K562 (cell line): ENCODE results near the gene GATAD2B. TPM values are rescaled to one million over a fixed set of nuclear protein-coding genes. Genes with fewer than 3 reads are reported as not detected.

Experiments
- ATAC-seq: fragments of 200-7000 bp; cut with Tn5 transposase; 3 replicates; pipeline ENCODE4 v1.9.1; 2020; ENCODE audit warnings: moderate library complexity
- BruUV-seq: library from RNA; stranded (reverse); fragments of 400-500 nt; replicated peaks from 2 replicates; lab custom pipeline; 2021; lab: Mats Ljungman, UMichigan
- CTCF ChIA-PET: fragments of 300-600 bp; formaldehyde crosslinking; extraction: SDS; loops from one replicate; lab custom pipeline; 2021; ENCODE audit warnings: low intra/inter-chr PET ratio; lab: Yijun Ruan, JAX
- POLR2A ChIA-PET: fragments of 300-600, 350-650 bp; sonication (Branson Sonifier 250); formaldehyde crosslinking; extraction: SDS; loops from one replicate; lab custom pipeline; 2021; ENCODE audit warnings: antibody characterized with exemption, inconsistent platforms; lab: Yijun Ruan, JAX
- DNase-seq, 4 experiments: peaks; one replicate each; pipeline versions ENCODE4 v3.0.0 to v3.0.0-alpha.2; 2011 to 2018; ENCODE audit warnings: low spot score in 3 of 4, mixed read lengths in 3 of 4; ENCODE audit errors: extremely low read depth in 1 of 4
- FAIRE-seq: peaks from 2 replicates; lab custom pipeline; 2011; peaks lifted over from hg19 to GRCh38; lab: Jason Lieb, UNC
- H2AFZ ChIP-seq: 2 replicates; pipeline ENCODE4 v1.6.0; 2011; ENCODE audit warnings: low read depth, low read length, control low read depth, inconsistent platforms
- H3K27ac ChIP-seq: fragments of 200-600 bp; 3 replicates; pipeline ENCODE4 v1.8.0; 2011; ENCODE audit warnings: low read depth, mild to moderate bottlenecking, control low read depth, inconsistent platforms, low read length, moderate library complexity, mixed read lengths; ENCODE audit errors: extremely low read depth
- H3K27me3 ChIP-seq, 2 experiments: fragments of 300-600 bp in 1 of 2; 2 replicates in 1 of 2; 3 replicates in 1 of 2; pipeline versions ENCODE4 v1.6.0 to v1.8.0; 2011; ENCODE audit warnings: inconsistent platforms in 2 of 2, low read length in 2 of 2, mild to moderate bottlenecking in 1 of 2, mixed read lengths in 1 of 2, moderate library complexity in 1 of 2; ENCODE audit not compliant: control insufficient read depth in 2 of 2, insufficient read depth in 2 of 2
- H3K36me3 ChIP-seq: fragments of 300-600 bp; 3 replicates; pipeline ENCODE4 v1.8.0; 2011; ENCODE audit warnings: mild to moderate bottlenecking, low read length, inconsistent platforms; ENCODE audit not compliant: control insufficient read depth, insufficient read depth
- H3K4me1 ChIP-seq, 2 experiments: fragments of 200-600 bp in 1 of 2; replicated peaks in 1 of 2; 2 replicates in 1 of 2; 3 replicates in 1 of 2; pipeline versions ENCODE4 v1.5.1 to v1.8.0; 2011; ENCODE audit warnings: inconsistent platforms in 2 of 2, low read length in 2 of 2, mild to moderate bottlenecking in 1 of 2, mixed read lengths in 1 of 2, moderate library complexity in 1 of 2; ENCODE audit not compliant: control insufficient read depth in 2 of 2, insufficient read depth in 2 of 2
- H3K4me2 ChIP-seq: 2 replicates; pipeline ENCODE4 v1.6.1; 2011; ENCODE audit warnings: low read length, control low read depth, inconsistent platforms, mixed read lengths; ENCODE audit not compliant: insufficient read depth
- H3K4me3 ChIP-seq: fragments of 200-600 bp; sonication (generic), shearing (Covaris generic); 2 replicates; pipeline ENCODE4 v1.5.1; 2016; ENCODE audit warnings: control low read depth, inconsistent platforms
- H3K79me2 ChIP-seq: fragments of 200-600 bp; 3 replicates; pipeline ENCODE4 v1.8.0; 2011; ENCODE audit warnings: low read length, inconsistent platforms; ENCODE audit not compliant: control insufficient read depth, insufficient read depth
- H3K9ac ChIP-seq, 2 experiments: 2 replicates each; pipeline versions ENCODE4 v1.6.0 to v1.6.1; 2011; ENCODE audit warnings: low read depth in 2 of 2, low read length in 2 of 2, control low read depth in 1 of 2, inconsistent platforms in 1 of 2, mild to moderate bottlenecking in 1 of 2, mixed read lengths in 1 of 2; ENCODE audit not compliant: insufficient read depth in 1 of 2
- H3K9me1 ChIP-seq: one replicate; pipeline ENCODE4 v1.6.0; 2011; ENCODE audit warnings: inconsistent platforms, mild to moderate bottlenecking, low read length, moderate library complexity; ENCODE audit not compliant: control insufficient read depth, insufficient read depth
- H3K9me3 ChIP-seq: replicated peaks from 2 replicates; pipeline ENCODE4 v1.5.1; 2011; ENCODE audit warnings: low read depth, low read length, inconsistent platforms; ENCODE audit not compliant: control insufficient read depth, insufficient read depth
- H4K20me1 ChIP-seq: replicated peaks from 2 replicates; pipeline ENCODE4 v1.6.1; 2011; ENCODE audit warnings: low read length, inconsistent platforms, mixed read lengths; ENCODE audit not compliant: control insufficient read depth, insufficient read depth
- DMBX1 ChIP-seq: fragments of 250-450 bp; sonication (Bioruptor Pico); IDR thresholded peaks from 2 replicates; pipeline ENCODE4 v1.8.0; 2022; ENCODE audit warnings: inconsistent platforms, mild to moderate bottlenecking, moderate library complexity, borderline replicate concordance
- GTF2F1 ChIP-seq: IDR thresholded peaks from 2 replicates; pipeline ENCODE4 v1.6.1; 2011; ENCODE audit warnings: low read depth, low read length, improper control_type of control experiment
- SETDB1 ChIP-seq: IDR thresholded peaks from one replicate; pipeline ENCODE4 v1.6.1; 2012; ENCODE audit warnings: low read length, control low read depth, inconsistent platforms
- SRSF3 ChIP-seq: fragments of 200-400 bp; formaldehyde crosslinking; IDR thresholded peaks from 2 replicates; pipeline ENCODE4 v1.6.1; 2016; ENCODE audit warnings: mild to moderate bottlenecking, low read length, moderate library complexity; ENCODE audit not compliant: insufficient read depth
- WHSC1 ChIP-seq: IDR thresholded peaks from one replicate; pipeline ENCODE4 v1.6.1; 2012; ENCODE audit warnings: low read length, control low read depth, inconsistent platforms
- WGBS: fragments of 100-300 bp; shearing (Covaris generic); methylation state at CpG from one replicate; pipeline ENCODE4 v1.1.6; 2016; ENCODE audit warnings: low coverage, mixed read lengths; ENCODE audit not compliant: insufficient coverage; ENCODE audit errors: missing lambda C conversion rate; 5-methylcytosine and 5-hydroxymethylcytosine counted together
- in situ Hi-C: fragments of 300-500 bp; cut with MboI; formaldehyde crosslinking; loops from 4 replicates; pipeline ENCODE4 v1.15.0; 2018; ENCODE audit warnings: inconsistent platforms, mixed read lengths
- intact Hi-C: fragments of 100-400 bp; cut with micrococcal nuclease; formaldehyde crosslinking; loops from 2 replicates; pipeline ENCODE4 v1.14.2; 2022
- polyA plus RNA-seq, 8 experiments: library from polyadenylated mRNA; depleted of rRNA in 4 of 8; stranded (reverse) in 5 of 8; unstranded in 3 of 8; fragments of >200 nt; fragmentation: Nextera tagmentation in 2 of 8; fragmentation: Illumina TruSeq in 1 of 8; extraction: Ambion mirVana in 2 of 8; extraction: Trizol in 1 of 8; gene quantifications; 2 replicates each; pipeline versions ENCODE4 v1.2.1 to v1.2.3, GENCODE V29; 2011 to 2014; ENCODE audit warnings: inconsistent platforms in 1 of 8, missing spikeins in 1 of 8
- total RNA-seq, 7 experiments: library from RNA; depleted of rRNA in 6 of 7; stranded (reverse); fragments of >200 nt in 6 of 7; fragmentation: Illumina TruSeq in 2 of 7; extraction: Trizol in 2 of 7; gene quantifications; 2 replicates each; pipeline versions ENCODE4 v1.2.1 to v1.2.3, GENCODE V29; 2011 to 2021; ENCODE audit warnings: low replicate concordance in 1 of 7
- TF ChIP-seq, protein P1 (sequence below): fragments of 250-450 bp; sonication (Bioruptor Pico); IDR thresholded peaks from 2 replicates; pipeline ENCODE4 v1.5.0; 2020; ENCODE audit warnings: mild to moderate bottlenecking
- TF ChIP-seq, protein P2 (sequence below): fragments of 450-650 bp; IDR thresholded peaks from 2 replicates; pipeline ENCODE4 v1.6.1; 2016; ENCODE audit warnings: missing biosample characterization, missing genetic modification characterization
- TF ChIP-seq, protein P3 (sequence below): fragments of 450-650 bp; IDR thresholded peaks from 2 replicates; pipeline ENCODE4 v1.6.1; 2017; ENCODE audit warnings: mild to moderate bottlenecking, moderate library complexity

Gene GATAD2B
- total and polyA plus RNA-seq, 9 of the 15 experiments (the other 6 are each of a cell fraction or from before 2014, with no cell fraction given), result 1.5 to 40.2 (median 4.9) TPM

DNA sequence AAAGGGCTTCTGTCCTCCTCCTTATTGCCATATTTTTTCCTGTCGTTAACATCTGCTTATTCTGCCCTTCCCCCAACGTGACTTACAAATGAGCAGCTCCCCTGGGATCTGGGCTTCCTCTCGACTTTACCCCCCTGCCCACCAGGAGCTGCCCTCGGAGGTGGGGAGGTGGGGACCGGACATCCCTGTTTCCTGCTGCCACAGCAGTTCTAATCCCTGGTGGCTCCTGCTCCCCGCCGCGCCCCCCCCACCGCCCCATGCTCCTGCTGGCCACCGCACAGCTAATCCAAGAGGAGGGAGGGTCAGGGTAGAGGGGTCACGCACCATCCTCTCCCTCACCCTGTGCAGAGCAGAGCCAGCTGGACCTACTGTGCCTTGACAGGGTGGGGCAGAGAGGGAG is 152.0 kb downstream of the GATAD2B start (continued):
- TF ChIP-seq, protein P1, sequence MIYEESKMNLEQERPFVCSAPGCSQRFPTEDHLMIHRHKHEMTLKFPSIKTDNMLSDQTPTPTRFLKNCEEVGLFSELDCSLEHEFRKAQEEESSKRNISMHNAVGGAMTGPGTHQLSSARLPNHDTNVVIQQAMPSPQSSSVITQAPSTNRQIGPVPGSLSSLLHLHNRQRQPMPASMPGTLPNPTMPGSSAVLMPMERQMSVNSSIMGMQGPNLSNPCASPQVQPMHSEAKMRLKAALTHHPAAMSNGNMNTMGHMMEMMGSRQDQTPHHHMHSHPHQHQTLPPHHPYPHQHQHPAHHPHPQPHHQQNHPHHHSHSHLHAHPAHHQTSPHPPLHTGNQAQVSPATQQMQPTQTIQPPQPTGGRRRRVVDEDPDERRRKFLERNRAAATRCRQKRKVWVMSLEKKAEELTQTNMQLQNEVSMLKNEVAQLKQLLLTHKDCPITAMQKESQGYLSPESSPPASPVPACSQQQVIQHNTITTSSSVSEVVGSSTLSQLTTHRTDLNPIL (CRISPR knock-in tag), result no peak
- TF ChIP-seq, protein P2, sequence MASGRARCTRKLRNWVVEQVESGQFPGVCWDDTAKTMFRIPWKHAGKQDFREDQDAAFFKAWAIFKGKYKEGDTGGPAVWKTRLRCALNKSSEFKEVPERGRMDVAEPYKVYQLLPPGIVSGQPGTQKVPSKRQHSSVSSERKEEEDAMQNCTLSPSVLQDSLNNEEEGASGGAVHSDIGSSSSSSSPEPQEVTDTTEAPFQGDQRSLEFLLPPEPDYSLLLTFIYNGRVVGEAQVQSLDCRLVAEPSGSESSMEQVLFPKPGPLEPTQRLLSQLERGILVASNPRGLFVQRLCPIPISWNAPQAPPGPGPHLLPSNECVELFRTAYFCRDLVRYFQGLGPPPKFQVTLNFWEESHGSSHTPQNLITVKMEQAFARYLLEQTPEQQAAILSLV (tag), result no peak
- no peak for TF ChIP-seq WHSC1
- TF ChIP-seq, all 486 proteins: peak for 0

DNA sequence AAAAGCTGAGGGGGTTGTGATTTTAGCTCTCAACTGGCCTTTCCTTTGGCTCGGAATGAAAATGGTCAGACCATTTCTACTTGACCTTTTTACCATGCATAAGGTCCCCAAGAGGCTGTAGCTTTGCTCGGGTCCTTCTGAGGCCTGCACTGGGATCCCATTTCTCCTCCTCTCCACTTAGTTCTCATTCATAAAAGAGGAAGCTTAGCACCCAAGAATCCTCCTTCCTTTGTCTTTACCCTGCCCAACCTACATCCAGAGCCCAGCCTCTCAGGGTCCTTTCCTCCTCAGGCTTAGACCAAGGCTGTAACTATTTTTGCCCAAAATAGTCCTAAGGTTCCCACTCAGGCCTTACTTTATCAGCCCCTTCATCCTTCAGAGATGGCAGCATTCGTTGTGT is 153.6 kb downstream of the GATAD2B start:
- Histone ChIP-seq H3K4me2 (no peak overlapping the region), H2AFZ (no peak overlapping the region), H3K9ac (0 out of 4 replicates have a peak overlapping the region, but pooled peaks of 1 of the 2 experiments have one; percentile 15), H3K79me2 (no peaks in the 10 kb centered on the region), H3K36me3 (peaks cover 63% of the 10 kb centered on the region), H3K9me1 (peaks cover 4% of the 10 kb centered on the region), H3K9me3 (no peaks in the 10 kb centered on the region), H3K4me3 (no peak overlapping the region), H3K27ac (no peak overlapping the region), H3K4me1 (peaks cover 0 to 8% of the 10 kb centered on the region in 2 experiments; a peak in 3 of 5 replicates), H4K20me1 (no peaks in the 10 kb centered on the region), H3K27me3 (no peaks in the 10 kb centered on the region)
- 45% methylated on average over 3 of the region's 3 CpGs for WGBS
- FAIRE-seq (no peak), DNase-seq (no peak), ATAC-seq (no peak)
- intact Hi-C loops, result loop anchor here (10.0 kb wide), 1 partner anchor 414 kb away; the partner anchor contains the start of gene S100A9
- ChIA-PET CTCF (no interaction called here), POLR2A (interaction anchor here (0.6 to 1.7 kb wide), 2 partner anchors 37 to 142 kb away, joined by 3 read pairs; partner anchors contain the start of gene S100A13)
- no TSS peak for BruUV-seq
- in situ Hi-C loops, result loop anchor here (5.0 kb wide), 1 partner anchor 252 kb away; no protein-coding TSS in a partner anchor
- TF ChIP-seq DMBX1 (no peak), SRSF3 (no peak), GTF2F1 (no peak), SETDB1 (no peak)
- TF ChIP-seq, protein P3, sequence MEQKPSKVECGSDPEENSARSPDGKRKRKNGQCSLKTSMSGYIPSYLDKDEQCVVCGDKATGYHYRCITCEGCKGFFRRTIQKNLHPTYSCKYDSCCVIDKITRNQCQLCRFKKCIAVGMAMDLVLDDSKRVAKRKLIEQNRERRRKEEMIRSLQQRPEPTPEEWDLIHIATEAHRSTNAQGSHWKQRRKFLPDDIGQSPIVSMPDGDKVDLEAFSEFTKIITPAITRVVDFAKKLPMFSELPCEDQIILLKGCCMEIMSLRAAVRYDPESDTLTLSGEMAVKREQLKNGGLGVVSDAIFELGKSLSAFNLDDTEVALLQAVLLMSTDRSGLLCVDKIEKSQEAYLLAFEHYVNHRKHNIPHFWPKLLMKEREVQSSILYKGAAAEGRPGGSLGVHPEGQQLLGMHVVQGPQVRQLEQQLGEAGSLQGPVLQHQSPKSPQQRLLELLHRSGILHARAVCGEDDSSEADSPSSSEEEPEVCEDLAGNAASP, result no peak
